Activated CD4-positive, alpha-beta T cell treated with anti-CD3 and anti-CD28 coated beads, Interleukin-2, amount 10 ng/mL, durations not matched to agents 7 days and 5 days (primary cell): ENCODE measurements around the gene FOLR2. TPM values are rescaled to one million over a fixed set of nuclear protein-coding genes. Genes with fewer than 3 reads are reported as not detected.

ENCODE experiments used
- CTCF ChIA-PET: fragments of 350-600 bp; sonication (Branson Sonifier 250); formaldehyde crosslinking; loops from one replicate; lab custom pipeline; 2021; ENCODE audit warnings: antibody characterized with exemption; lab: Charles Lee
- POLR2A ChIA-PET: fragments of 350-600 bp; sonication (Branson Sonifier 250); formaldehyde crosslinking; loops from one replicate; lab custom pipeline; 2021; ENCODE audit warnings: antibody characterized with exemption; lab: Charles Lee
- DNase-seq: peaks from one replicate; pipeline ENCODE4 v3.0.0-alpha.2; 2020
- H3K27ac Mint-ChIP-seq: one replicate; pipeline ENCODE4 v1.8.0; 2021; ENCODE audit warnings: mild to moderate bottlenecking, moderate library complexity, mixed read lengths
- H3K27me3 Mint-ChIP-seq: one replicate; pipeline ENCODE4 v1.8.0; 2021; ENCODE audit warnings: mixed read lengths
- H3K36me3 Mint-ChIP-seq: one replicate; pipeline ENCODE4 v1.8.0; 2021; ENCODE audit warnings: low read depth, mixed read lengths
- H3K4me1 Mint-ChIP-seq: one replicate; pipeline ENCODE4 v1.8.0; 2021; ENCODE audit warnings: mixed read lengths
- H3K4me3 Mint-ChIP-seq: one replicate; pipeline ENCODE4 v1.8.0; 2021; ENCODE audit warnings: mild to moderate bottlenecking, moderate library complexity, mixed read lengths
- H3K9me3 Mint-ChIP-seq: one replicate; pipeline ENCODE4 v1.8.0; 2021; ENCODE audit warnings: mixed read lengths
- total RNA-seq, 2 experiments: library from RNA; stranded (reverse); gene quantifications; one replicate each; pipeline ENCODE4 v1.2.3, GENCODE V29; 2021

FOLR2 gene
- total RNA-seq, 2 experiments from 2014 or later: not detected

DNA sequence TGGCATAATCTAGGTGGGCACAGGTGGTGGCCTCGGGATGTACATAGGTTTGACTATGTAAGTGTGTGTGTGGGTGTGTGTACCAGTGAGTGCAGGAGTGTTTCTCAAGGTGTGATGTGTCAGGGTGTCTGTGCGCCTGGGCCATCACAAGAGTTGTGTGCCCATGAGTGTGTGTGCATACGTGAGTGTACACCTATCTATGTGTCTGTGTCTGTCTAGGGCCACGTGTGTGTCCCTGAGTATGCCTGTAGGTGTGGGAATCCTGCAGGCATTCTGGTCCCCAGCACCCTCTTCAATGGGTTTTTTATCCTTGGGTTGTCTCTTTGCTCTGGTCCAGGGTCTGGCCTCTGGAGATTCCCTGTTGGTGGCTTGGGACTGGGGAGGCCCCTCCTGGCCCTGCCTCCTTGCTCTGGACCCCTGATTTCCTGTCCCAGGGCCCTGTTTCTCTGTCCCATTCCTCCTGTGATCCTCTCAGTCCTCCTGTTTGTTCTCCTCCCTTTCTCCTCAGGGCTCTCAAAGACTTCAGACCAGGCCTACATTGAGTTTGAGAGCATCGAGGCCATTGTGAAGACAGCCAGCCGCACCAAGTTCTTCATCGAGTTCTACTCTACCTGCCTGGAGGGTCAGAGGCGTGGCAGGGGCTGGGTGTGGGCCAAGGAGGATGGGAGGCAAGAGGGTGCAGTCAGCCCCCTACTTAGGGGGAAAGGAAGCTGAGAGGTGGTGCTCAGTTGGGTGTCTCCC, 17.3 kb downstream of the FOLR2 start:
- H3K4me1 Mint-ChIP-seq: peaks cover 4% of the 10 kb centered on the region
- H3K27ac Mint-ChIP-seq: no peak overlapping the region
- no peak overlapping the region for H3K4me3 Mint-ChIP-seq
- ChIA-PET POLR2A (no interaction called here), CTCF (interaction anchor here (1.2 to 1.9 kb wide), 4 partner anchors 9 to 197 kb away, joined by 3 to 4 read pairs (median 3); no protein-coding TSS in a partner anchor)
- no peaks in the 10 kb centered on the region for H3K9me3 Mint-ChIP-seq
- peaks cover 29% of the 10 kb centered on the region for H3K36me3 Mint-ChIP-seq
- H3K27me3 Mint-ChIP-seq: peaks cover 3% of the 10 kb centered on the region
- no peak for DNase-seq

- Mint-ChIP-seq H3K36me3 (peaks cover 31% of the 10 kb centered on the region), H3K4me3 (no peak overlapping the region), H3K9me3 (no peaks in the 10 kb centered on the region), H3K4me1 (peaks cover 8% of the 10 kb centered on the region), H3K27me3 (peaks cover 7% of the 10 kb centered on the region), H3K27ac (peak overlapping the region; percentile 31)
- ChIA-PET POLR2A (no interaction called here), CTCF (interaction anchor here (1.2 to 1.3 kb wide), 3 partner anchors 9 to 90 kb away, joined by 3 read pairs; no protein-coding TSS in a partner anchor)
- DNase-seq: no peak
Observed at GRCh38 chr11:72234514-72234830, 17.9 kb downstream of the FOLR2 start.

DNA sequence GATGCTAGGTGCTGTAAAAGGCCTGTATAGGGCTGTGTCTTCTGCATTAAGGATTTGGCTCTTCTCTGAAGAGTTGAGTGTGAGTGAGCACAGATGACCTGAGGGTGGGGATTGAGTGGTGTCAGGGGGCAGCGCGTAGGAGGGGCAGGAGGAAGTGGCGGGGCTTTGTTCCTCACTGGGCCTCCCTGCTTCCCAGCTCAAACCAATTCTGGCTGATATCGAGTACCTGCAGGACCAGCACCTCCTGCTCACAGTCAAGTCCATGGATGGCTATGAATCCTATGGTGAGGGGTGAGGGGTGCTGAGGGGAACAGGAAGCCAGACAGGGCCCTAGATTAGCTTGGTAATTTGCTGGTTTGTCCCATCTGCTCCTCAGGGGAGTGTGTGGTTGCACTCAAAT, 18.3 kb downstream of the FOLR2 start:
- Mint-ChIP-seq H3K36me3 (peaks cover 31% of the 10 kb centered on the region), H3K27me3 (peaks cover 8% of the 10 kb centered on the region), H3K27ac (no peak overlapping the region), H3K4me3 (no peak overlapping the region), H3K9me3 (no peaks in the 10 kb centered on the region), H3K4me1 (peaks cover 8% of the 10 kb centered on the region)
- CTCF ChIA-PET: interaction anchor here (1.2 to 1.3 kb wide), 3 partner anchors 8 to 91 kb away, joined by 3 read pairs; no protein-coding TSS in a partner anchor
- POLR2A ChIA-PET: no interaction called here
- no peak for DNase-seq

GRCh38 chr11:72235351-72236057, 18.9 kb downstream of the FOLR2 start:
- POLR2A ChIA-PET: no interaction called here
- H3K27ac Mint-ChIP-seq: no peak overlapping the region
- no peak overlapping the region for H3K4me3 Mint-ChIP-seq
- peaks cover 12% of the 10 kb centered on the region for H3K27me3 Mint-ChIP-seq
- no peaks in the 10 kb centered on the region for H3K9me3 Mint-ChIP-seq
- H3K4me1 Mint-ChIP-seq: peaks cover 11% of the 10 kb centered on the region
- peaks cover 28% of the 10 kb centered on the region for H3K36me3 Mint-ChIP-seq
- DNase-seq: no peak
- CTCF ChIA-PET: interaction anchor here (1.2 to 1.3 kb wide), 2 partner anchors 8 to 91 kb away, joined by 3 read pairs; no protein-coding TSS in a partner anchor

GRCh38 chr11:72236083-72236697, 19.6 kb downstream of the FOLR2 start:
- H3K27me3 Mint-ChIP-seq: peaks cover 18% of the 10 kb centered on the region
- H3K4me3 Mint-ChIP-seq: no peak overlapping the region
- ChIA-PET CTCF (interaction anchor here (1.0 to 1.5 kb wide), 3 partner anchors 9 to 198 kb away, joined by 3 to 5 read pairs (median 3); no protein-coding TSS in a partner anchor), POLR2A (no interaction called here)
- no peak overlapping the region for H3K27ac Mint-ChIP-seq
- DNase-seq: no peak
- H3K4me1 Mint-ChIP-seq: peaks cover 16% of the 10 kb centered on the region
- peaks cover 26% of the 10 kb centered on the region for H3K36me3 Mint-ChIP-seq
- no peaks in the 10 kb centered on the region for H3K9me3 Mint-ChIP-seq

DNA sequence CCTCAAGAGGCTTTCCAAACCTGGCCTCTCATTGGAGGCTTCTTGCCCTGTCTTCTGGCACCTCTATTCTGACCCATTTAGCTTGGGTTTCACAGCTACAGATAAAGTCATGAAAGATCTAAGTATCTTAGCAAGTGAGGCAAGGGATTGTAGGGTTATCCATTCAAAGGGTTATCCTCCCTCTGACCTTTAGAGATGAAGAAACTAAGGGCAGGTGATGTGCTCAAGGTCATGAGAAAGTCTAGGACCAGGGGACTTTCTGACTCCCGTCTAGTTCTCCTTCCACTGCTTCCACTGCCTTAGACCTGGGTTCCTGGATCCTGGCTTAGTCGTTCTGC, 20.1 kb downstream of the FOLR2 start:
- Mint-ChIP-seq H3K4me1 (peaks cover 16% of the 10 kb centered on the region), H3K9me3 (no peaks in the 10 kb centered on the region), H3K4me3 (no peak overlapping the region), H3K27ac (no peak overlapping the region), H3K36me3 (peaks cover 24% of the 10 kb centered on the region), H3K27me3 (peaks cover 23% of the 10 kb centered on the region)
- no peak for DNase-seq
- POLR2A ChIA-PET: no interaction called here
- CTCF ChIA-PET: interaction anchor here (1.0 to 1.5 kb wide), 3 partner anchors 10 to 197 kb away, joined by 3 to 5 read pairs (median 3); no protein-coding TSS in a partner anchor

DNA sequence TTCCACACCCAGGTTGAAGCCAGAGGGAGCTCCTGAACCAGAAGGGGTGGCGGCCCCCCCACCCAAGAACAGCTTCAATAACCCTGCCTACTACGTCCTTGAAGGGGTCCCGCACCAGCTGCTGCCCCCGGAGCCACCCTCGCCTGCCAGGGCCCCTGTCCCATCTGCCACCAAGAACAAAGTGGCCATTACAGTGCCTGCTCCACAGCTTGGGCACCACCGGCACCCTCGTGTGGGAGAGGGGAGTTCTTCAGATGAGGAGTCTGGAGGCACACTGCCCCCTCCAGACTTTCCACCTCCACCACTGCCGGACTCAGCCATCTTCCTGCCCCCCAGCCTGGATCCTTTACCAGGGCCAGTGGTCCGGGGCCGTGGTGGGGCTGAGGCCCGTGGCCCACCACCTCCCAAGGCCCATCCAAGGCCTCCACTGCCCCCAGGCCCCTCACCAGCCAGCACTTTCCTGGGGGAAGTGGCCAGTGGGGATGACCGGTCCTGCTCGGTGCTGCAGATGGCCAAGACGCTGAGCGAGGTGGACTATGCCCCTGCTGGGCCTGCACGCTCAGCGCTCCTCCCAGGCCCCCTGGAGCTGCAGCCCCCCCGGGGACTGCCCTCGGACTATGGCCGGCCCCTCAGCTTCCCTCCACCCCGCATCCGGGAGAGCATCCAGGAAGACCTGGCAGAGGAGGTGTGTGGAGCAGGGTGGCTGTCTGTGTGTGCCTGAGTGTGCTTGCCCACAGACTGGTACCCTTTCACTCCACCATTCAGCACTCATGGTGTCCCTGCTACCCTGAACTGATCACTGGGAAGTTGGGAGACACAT, 20.7 kb downstream of the FOLR2 start:
- DNase-seq: no peak
- ChIA-PET POLR2A (no interaction called here), CTCF (interaction anchor here (1.0 to 1.7 kb wide), 6 partner anchors 11 to 197 kb away, joined by 3 to 9 read pairs (median 4); partner anchors contain the start of gene INPPL1)
- Mint-ChIP-seq H3K4me3 (no peak overlapping the region), H3K9me3 (no peaks in the 10 kb centered on the region), H3K4me1 (peaks cover 16% of the 10 kb centered on the region), H3K27me3 (peaks cover 29% of the 10 kb centered on the region), H3K27ac (no peak overlapping the region), H3K36me3 (peaks cover 26% of the 10 kb centered on the region)

DNA sequence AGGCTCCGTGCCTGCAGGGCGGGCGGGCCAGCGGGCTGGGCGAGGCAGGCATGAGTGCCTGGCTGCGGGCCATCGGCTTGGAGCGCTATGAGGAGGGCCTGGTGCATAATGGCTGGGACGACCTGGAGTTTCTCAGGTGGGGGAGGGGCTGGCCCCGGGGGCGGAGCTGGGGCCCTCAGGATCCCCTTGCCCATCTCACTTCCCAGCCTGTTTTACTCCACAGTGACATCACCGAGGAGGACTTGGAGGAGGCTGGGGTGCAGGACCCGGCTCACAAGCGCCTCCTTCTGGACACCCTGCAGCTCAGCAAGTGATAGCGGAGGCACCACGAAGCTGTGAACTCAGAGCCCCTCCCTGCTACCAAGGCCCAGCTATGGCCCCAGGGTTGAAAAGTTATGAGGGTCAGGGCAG, 21.5 kb downstream of the FOLR2 start:
- ChIA-PET POLR2A (no interaction called here), CTCF (interaction anchor here (0.5 to 1.7 kb wide), 8 partner anchors 11 to 213 kb away, joined by 3 to 9 read pairs (median 4); partner anchors contain the start of gene INPPL1)
- Mint-ChIP-seq H3K27me3 (peaks cover 35% of the 10 kb centered on the region), H3K4me3 (no peak overlapping the region), H3K4me1 (peaks cover 16% of the 10 kb centered on the region), H3K36me3 (peaks cover 24% of the 10 kb centered on the region), H3K27ac (no peak overlapping the region), H3K9me3 (no peaks in the 10 kb centered on the region)
- peak; percentile 42 for DNase-seq

GRCh38 chr11:72238492-72239312, 22.1 kb downstream of the FOLR2 start:
- Mint-ChIP-seq H3K36me3 (peaks cover 24% of the 10 kb centered on the region), H3K9me3 (no peaks in the 10 kb centered on the region), H3K27ac (no peak overlapping the region), H3K4me3 (no peak overlapping the region), H3K27me3 (peaks cover 41% of the 10 kb centered on the region), H3K4me1 (peaks cover 21% of the 10 kb centered on the region)
- POLR2A ChIA-PET: no interaction called here
- CTCF ChIA-PET: interaction anchor here (0.5 to 1.7 kb wide), 8 partner anchors 10 to 213 kb away, joined by 3 to 9 read pairs (median 4); partner anchors contain the start of gene INPPL1
- DNase-seq: no peak

- peaks cover 21% of the 10 kb centered on the region for H3K36me3 Mint-ChIP-seq
- CTCF ChIA-PET: interaction anchor here (1.6 kb wide), 1 partner anchor 214 kb away, joined by 5 read pairs; no protein-coding TSS in a partner anchor
- H3K4me1 Mint-ChIP-seq: peaks cover 20% of the 10 kb centered on the region
- H3K27me3 Mint-ChIP-seq: peaks cover 41% of the 10 kb centered on the region
- no peak for DNase-seq
- no peak overlapping the region for H3K27ac Mint-ChIP-seq
- peak overlapping the region; percentile 26 for H3K4me3 Mint-ChIP-seq
- no peaks in the 10 kb centered on the region for H3K9me3 Mint-ChIP-seq
- POLR2A ChIA-PET: no interaction called here
Observed at GRCh38 chr11:72239313-72239848, 22.8 kb downstream of the FOLR2 start.

DNA sequence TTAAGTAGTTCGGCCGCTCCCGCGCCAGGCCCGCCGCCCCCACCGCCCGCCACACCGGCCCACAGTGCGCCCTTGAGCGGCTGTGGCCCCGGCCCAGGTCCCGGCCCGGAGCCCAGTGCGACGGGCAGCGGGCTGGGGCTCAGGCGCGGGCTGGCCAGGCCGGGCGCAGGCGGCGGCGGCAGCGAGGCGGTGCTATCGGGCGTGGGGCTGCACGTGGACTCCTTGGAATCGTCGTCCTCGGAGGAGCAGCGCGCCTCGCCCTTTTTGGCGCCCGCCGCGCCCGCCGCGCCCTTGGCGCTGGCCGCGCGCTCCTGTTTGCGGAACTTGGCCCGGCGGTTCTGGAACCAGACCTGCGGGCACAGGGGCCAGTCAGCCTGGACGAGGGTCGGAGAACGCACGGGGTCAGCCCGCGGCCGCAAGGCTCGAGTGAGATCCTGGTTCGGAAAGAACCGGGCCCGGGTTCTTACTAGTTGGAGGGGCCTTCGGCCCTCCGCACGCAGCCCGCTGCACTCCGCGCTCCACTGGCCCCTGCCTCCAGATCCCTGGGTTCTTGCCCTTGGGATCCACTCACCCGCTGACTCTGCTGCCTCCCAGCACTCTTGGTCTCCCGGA, 23.4 kb downstream of the FOLR2 start:
- Mint-ChIP-seq H3K27ac (no peak overlapping the region), H3K4me3 (peak overlapping the region; percentile 11), H3K27me3 (peaks cover 41% of the 10 kb centered on the region), H3K4me1 (peaks cover 25% of the 10 kb centered on the region), H3K36me3 (peaks cover 19% of the 10 kb centered on the region), H3K9me3 (no peaks in the 10 kb centered on the region)
- CTCF ChIA-PET: interaction anchor here (1.0 kb wide), 1 partner anchor 261 kb away, joined by 3 read pairs; no protein-coding TSS in a partner anchor
- no peak for DNase-seq
- POLR2A ChIA-PET: no interaction called here
